ENCODE data around the gene AP4B1. TPM values are rescaled to one million over a fixed set of nuclear protein-coding genes. Genes with fewer than 3 reads are reported as not detected.
A peak's percentile ranks its signal among the peaks of the same experiment; 100 is the strongest.

Gene AP4B1
- total and polyA plus RNA-seq, 9 of the 15 experiments (the other 6 are each of a cell fraction or from before 2014, with no cell fraction given) = 15.8 to 36.5 (median 24.6) TPM

DNA sequence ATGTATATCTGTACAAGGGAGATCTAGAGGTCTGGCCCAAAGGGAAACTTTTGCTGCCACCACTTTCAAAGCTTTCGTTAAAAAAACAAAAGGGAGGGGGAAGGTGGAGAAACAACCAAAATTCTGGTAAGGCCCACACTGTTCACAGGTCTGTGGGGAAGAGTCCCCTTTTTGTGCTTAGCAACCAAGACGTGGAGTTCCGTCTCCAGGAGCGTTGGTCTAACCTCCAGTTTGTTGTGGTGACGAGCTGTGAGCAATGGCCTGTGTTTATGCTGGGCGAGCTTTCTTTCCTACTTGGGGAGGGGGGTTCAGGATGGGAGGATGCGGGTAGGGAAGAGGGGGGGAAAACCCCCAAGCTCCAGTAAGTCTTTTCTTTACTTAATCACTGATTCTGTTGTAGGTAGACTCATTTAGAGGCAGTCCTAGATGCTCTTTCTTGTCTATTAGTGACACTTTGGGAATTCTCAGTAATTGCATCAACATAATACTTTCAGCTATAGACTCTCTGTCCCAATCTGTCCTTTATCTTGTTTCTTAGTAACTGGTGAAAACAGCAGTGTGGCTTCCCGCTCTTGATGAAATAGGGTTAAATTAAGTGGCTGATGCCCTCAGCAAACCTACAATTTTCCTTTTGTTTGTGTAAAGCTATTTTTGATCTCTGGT is 26.0 kb upstream of the AP4B1 start (continued):
- TF ChIP-seq, protein P1, sequence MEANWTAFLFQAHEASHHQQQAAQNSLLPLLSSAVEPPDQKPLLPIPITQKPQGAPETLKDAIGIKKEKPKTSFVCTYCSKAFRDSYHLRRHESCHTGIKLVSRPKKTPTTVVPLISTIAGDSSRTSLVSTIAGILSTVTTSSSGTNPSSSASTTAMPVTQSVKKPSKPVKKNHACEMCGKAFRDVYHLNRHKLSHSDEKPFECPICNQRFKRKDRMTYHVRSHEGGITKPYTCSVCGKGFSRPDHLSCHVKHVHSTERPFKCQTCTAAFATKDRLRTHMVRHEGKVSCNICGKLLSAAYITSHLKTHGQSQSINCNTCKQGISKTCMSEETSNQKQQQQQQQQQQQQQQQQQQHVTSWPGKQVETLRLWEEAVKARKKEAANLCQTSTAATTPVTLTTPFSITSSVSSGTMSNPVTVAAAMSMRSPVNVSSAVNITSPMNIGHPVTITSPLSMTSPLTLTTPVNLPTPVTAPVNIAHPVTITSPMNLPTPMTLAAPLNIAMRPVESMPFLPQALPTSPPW (CRISPR knock-in tag; IDR thresholded peaks at IDR 0.05) = peak; percentile 53
- TF ChIP-seq ARID1B (IDR thresholded peaks at IDR 0.05) = peak; percentile 16; the same call in 1 of the 2 replicates
- TF ChIP-seq ZNF644 (tag; IDR thresholded peaks at IDR 0.05; ENCODE audit: low read depth) = no peak
- peak; percentile 46; the same call in 1 of the 2 replicates for TF ChIP-seq ZFX (CRISPR knock-in tag; IDR thresholded peaks at IDR 0.05)
- TF ChIP-seq CHD1 (IDR thresholded peaks at IDR 0.05; ENCODE audit: low read length) = peak; percentile 4
- no peak for TF ChIP-seq ELF1 (tag; IDR thresholded peaks at IDR 0.05)
- TF ChIP-seq RFX1 (IDR thresholded peaks at IDR 0.05) = peak; percentile 88
- TF ChIP-seq, protein P2, sequence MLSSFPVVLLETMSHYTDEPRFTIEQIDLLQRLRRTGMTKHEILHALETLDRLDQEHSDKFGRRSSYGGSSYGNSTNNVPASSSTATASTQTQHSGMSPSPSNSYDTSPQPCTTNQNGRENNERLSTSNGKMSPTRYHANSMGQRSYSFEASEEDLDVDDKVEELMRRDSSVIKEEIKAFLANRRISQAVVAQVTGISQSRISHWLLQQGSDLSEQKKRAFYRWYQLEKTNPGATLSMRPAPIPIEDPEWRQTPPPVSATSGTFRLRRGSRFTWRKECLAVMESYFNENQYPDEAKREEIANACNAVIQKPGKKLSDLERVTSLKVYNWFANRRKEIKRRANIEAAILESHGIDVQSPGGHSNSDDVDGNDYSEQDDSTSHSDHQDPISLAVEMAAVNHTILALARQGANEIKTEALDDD (IDR thresholded peaks at IDR 0.05) = peak; percentile 10; the same call in 1 of the 2 replicates
- TF ChIP-seq HDAC2 (IDR thresholded peaks at IDR 0.05) = peak; percentile 11; the same call in 1 of the 2 replicates
- TF ChIP-seq, protein P3, sequence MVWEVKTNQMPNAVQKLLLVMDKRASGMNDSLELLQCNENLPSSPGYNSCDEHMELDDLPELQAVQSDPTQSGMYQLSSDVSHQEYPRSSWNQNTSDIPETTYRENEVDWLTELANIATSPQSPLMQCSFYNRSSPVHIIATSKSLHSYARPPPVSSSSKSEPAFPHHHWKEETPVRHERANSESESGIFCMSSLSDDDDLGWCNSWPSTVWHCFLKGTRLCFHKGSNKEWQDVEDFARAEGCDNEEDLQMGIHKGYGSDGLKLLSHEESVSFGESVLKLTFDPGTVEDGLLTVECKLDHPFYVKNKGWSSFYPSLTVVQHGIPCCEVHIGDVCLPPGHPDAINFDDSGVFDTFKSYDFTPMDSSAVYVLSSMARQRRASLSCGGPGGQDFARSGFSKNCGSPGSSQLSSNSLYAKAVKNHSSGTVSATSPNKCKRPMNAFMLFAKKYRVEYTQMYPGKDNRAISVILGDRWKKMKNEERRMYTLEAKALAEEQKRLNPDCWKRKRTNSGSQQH (CRISPR knock-in tag; IDR thresholded peaks at IDR 0.05) = peak; percentile 37; the same call in 1 of the 2 replicates
- TF ChIP-seq CBFA2T3 (IDR thresholded peaks at IDR 0.05) = no peak
- TF ChIP-seq TBP (optimal IDR thresholded peaks at IDR 0.05; ENCODE audit: low read depth, low read length) = peak; percentile 35
- peak in 1 of 3 experiments; percentile 13 for TF ChIP-seq YY1 (IDR thresholded peaks at IDR 0.05; ENCODE audit: borderline replicate concordance in 1 of 3, control insufficient read depth in 1 of 3, extremely low read depth in 1 of 3, insufficient read depth in 3 of 3, insufficient read length in 1 of 3, insufficient replicate concordance in 2 of 3, low read depth in 1 of 3, low read length in 2 of 3)
- TF ChIP-seq, protein P4, sequence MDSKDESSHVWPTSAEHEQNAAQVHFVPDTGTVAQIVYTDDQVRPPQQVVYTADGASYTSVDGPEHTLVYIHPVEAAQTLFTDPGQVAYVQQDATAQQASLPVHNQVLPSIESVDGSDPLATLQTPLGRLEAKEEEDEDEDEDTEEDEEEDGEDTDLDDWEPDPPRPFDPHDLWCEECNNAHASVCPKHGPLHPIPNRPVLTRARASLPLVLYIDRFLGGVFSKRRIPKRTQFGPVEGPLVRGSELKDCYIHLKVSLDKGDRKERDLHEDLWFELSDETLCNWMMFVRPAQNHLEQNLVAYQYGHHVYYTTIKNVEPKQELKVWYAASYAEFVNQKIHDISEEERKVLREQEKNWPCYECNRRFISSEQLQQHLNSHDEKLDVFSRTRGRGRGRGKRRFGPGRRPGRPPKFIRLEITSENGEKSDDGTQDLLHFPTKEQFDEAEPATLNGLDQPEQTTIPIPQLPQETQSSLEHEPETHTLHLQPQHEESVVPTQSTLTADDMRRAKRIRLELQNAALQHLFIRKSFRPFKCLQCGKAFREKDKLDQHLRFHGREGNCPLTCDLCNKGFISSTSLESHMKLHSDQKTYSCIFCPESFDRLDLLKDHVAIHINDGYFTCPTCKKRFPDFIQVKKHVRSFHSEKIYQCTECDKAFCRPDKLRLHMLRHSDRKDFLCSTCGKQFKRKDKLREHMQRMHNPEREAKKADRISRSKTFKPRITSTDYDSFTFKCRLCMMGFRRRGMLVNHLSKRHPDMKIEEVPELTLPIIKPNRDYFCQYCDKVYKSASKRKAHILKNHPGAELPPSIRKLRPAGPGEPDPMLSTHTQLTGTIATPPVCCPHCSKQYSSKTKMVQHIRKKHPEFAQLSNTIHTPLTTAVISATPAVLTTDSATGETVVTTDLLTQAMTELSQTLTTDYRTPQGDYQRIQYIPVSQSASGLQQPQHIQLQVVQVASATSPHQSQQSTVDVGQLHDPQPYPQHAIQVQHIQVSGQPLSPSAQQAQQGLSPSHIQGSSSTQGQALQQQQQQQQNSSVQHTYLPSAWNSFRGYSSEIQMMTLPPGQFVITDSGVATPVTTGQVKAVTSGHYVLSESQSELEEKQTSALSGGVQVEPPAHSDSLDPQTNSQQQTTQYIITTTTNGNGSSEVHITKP (IDR thresholded peaks at IDR 0.05; ENCODE audit: partially characterized antibody) = peak; percentile 98
- peak; percentile 18; the same call in 1 of the 2 replicates for TF ChIP-seq SMARCE1 (IDR thresholded peaks at IDR 0.05)
- TF ChIP-seq, protein P5, sequence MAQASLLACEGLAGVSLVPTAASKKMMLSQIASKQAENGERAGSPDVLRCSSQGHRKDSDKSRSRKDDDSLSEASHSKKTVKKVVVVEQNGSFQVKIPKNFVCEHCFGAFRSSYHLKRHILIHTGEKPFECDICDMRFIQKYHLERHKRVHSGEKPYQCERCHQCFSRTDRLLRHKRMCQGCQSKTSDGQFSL (CRISPR knock-in tag; IDR thresholded peaks at IDR 0.05) = no peak
- TF ChIP-seq, protein P5 (tag; IDR thresholded peaks at IDR 0.05) = 0 out of 4 replicates have a peak, but pooled peaks of 1 of the 2 experiments have one; percentile 18

Measured in K562 (cell line).